CMK (cell line): ENCODE measurements around the gene NOP14.

Experiments
- DNase-seq: peaks from one replicate; pipeline ENCODE4 v3.0.0-alpha.2; 2010; ENCODE audit warnings: low read depth

NOP14 gene

GRCh38 chr4:2914256-2915126 is 48.7 kb downstream of the NOP14 start:
- DNase-seq: no peak

GRCh38 chr4:2913168-2913567 is 50.0 kb downstream of the NOP14 start:
- DNase-seq: no peak

GRCh38 chr4:2911868-2912267 is 51.3 kb downstream of the NOP14 start:
- no peak for DNase-seq

- no peak for DNase-seq
These were observed 52.8 kb downstream of the NOP14 start for GRCh38 chr4:2910409-2910808.

DNA sequence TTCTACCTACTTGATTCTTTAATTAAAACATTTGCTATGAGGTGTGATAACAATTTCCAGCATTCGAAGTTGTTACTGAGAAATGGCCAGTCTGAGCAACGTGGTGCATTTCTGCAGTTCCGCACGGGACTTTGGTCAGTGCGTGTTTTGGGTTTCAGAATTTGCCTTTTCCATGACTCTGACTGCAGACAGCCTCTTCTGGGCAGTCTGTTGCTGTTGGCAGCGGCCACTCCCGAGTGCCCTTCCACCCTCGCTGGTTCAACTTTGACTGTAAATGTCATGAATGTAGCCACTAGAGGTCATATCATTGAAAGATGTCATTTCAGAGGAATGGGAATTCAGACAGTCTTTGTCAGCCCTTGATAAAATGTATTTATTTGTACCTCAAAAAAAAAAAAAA is 53.6 kb downstream of the NOP14 start:
- DNase-seq: no peak

DNA sequence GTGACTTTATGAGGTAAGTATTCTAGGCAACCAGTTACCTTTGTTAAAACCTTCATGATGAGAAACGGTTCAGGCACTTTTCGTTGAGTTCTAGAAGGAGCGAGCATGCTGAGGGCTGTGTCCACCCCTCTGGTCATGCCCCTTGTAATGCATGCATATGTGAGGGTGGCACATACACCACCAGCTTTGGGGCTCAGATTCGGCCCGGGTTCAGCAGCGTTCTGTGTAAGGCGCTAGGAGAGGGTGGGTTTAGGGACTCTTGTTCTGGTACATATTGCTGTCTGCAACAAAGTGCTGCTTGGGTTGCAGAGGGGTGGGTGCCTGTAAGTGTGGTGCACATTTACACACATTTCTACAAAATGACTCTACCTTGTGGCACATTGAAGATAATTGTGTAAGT is 54.5 kb downstream of the NOP14 start:
- DNase-seq: no peak

DNA sequence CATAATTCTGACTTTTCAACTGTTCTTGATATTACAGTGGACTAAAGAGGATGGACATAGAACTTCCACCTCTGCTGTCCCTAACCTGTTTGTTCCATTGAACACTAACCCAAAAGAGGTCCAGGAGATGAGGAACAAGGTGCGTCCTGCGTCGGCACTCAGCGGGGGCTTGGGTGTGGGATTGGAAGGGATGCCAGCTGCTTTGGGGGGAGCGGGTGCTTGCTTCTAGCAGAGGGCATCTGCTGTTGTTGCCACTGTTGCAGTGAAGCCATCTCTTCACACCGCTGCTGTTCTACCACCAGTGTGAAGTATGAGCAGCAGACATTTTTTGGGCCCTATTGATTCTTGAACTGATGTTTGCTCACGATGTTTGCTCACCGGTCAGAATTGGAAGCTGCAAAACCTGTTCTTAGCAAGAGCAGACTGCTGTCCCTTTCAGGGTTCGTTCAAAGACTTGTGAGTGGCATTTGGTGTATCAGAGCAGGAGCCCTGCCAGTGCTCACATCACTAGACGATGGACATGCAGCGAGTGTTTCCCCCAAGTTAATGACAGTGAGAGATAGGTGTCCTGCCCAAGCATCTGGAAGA is 55.4 kb downstream of the NOP14 start:
- DNase-seq: no peak

- DNase-seq: no peak
These were observed 56.0 kb downstream of the NOP14 start for GRCh38 chr4:2907226-2907625.

DNA sequence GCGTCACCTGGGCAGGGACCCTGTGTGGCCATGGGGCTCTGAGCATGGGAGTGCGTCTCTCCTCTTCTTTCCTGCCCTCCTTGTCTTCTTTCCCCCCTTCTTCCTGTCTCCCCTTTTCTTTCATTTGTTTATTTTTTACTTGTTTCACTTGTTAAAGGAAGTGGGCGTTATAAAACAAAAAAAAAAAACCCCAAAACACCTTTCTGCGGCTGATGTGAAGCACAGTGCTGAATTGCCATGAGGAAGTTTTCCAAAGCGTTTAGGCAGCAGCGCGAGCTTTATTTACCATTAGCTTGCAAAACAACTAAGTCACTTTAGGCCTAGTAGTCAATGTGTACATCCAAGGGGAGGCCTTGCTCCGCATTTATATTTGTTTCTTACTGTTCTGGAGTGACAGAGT is 57.0 kb downstream of the NOP14 start:
- DNase-seq: no peak

GRCh38 chr4:2905544-2905943 is 57.7 kb downstream of the NOP14 start:
- DNase-seq: no peak

- no peak for DNase-seq
These were observed 61.1 kb downstream of the NOP14 start for GRCh38 chr4:2902126-2902525.

- no peak for DNase-seq
These were observed 62.0 kb downstream of the NOP14 start for GRCh38 chr4:2901186-2901585.

DNA sequence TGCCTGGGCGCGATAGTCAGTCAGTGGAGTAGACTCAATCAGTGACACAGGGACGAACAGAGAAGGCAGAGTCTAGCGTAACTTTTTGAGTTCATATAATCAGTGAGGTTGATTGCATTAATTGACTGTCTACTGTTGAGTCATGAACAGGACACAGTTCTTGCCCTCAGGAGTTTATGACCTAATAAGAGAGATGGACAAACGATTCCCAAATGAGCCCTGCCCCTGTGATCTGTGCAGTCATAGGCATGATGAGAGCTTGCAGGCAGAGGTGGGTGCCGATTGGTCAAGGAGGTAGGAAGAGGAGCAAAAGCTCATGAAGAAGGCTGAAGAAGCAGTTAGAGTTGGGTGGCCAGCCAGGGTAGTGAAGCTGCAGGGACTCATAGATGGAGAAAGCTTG is 62.5 kb downstream of the NOP14 start:
- no peak for DNase-seq

DNA sequence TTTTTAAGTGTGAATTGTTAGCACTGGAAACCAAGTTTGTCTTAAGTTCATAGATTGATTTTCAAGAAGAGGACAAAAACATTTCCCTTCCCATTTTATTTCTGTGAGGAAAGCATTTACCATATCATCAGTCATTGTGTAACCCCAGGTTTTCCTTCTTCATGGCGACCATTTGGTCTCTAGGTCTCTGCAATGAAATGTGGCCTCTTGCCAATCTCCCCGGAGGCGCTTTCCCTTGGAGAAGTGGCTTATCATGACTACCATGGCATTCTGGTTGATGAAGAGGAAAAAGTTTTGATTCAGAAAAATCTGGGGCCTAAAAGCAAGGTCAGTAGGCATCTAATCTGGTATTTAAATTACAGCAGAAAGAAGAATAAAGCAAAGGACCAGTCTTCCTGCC is 65.2 kb downstream of the NOP14 start:
- no peak for DNase-seq

GRCh38 chr4:2893772-2894171 is 69.4 kb downstream of the NOP14 start:
- DNase-seq: no peak

- DNase-seq: no peak
These were observed 71.9 kb downstream of the NOP14 start for GRCh38 chr4:2891294-2891693.

GRCh38 chr4:2888886-2889285 is 74.3 kb downstream of the NOP14 start:
- DNase-seq: no peak
